Nephron progenitor cell (in vitro differentiated cells): Measurements from ENCODE around the gene STK32A.

Source experiments
- DNase-seq: peaks from one replicate; pipeline ENCODE4 v3.0.0; 2021
- H3K27ac Mint-ChIP-seq: 2 replicates; pipeline ENCODE4 v1.8.0; 2021; ENCODE audit warnings: mild to moderate bottlenecking, moderate library complexity, mixed read lengths
- H3K27me3 Mint-ChIP-seq: 2 replicates; pipeline ENCODE4 v1.8.0; 2021; ENCODE audit warnings: mild to moderate bottlenecking, low read depth, mixed read lengths; ENCODE audit not compliant: poor library complexity
- H3K36me3 Mint-ChIP-seq: 2 replicates; pipeline ENCODE4 v1.8.0; 2021; ENCODE audit warnings: low read depth, mixed read lengths
- H3K4me1 Mint-ChIP-seq: 2 replicates; pipeline ENCODE4 v1.8.0; 2021; ENCODE audit warnings: mixed read lengths
- H3K4me3 Mint-ChIP-seq: 2 replicates; pipeline ENCODE4 v1.8.0; 2021; ENCODE audit warnings: mild to moderate bottlenecking, moderate library complexity, mixed read lengths
- H3K9me3 Mint-ChIP-seq: 2 replicates; pipeline ENCODE4 v1.8.0; 2021; ENCODE audit warnings: mild to moderate bottlenecking, moderate library complexity, mixed read lengths
- TF ChIP-seq, protein P1 (sequence below): fragments of 200-600 bp; sonication (generic); IDR thresholded peaks from 2 replicates; pipeline ENCODE4 v1.5.0; 2021; ENCODE audit warnings: antibody characterized with exemption

The STK32A gene

DNA sequence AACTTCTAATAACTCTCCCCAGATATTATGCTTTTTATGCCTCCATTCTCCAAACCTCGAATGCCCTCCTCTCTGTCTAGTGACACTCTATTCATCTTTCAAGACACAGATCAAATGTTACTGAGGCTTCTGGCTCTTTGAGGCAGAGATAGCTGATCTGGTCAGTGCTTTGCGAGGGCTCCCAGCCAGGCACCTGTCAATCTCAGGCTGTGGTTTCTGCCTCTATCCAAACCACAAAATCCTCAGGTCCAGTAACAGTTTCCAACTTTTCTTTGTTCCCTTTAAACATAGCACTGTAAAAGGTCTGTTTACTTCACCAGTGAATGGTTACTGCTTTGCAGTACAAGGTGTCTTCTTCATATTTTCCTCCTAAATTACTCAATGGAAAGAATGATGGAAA lies 11.5 kb upstream of the STK32A start:
- Mint-ChIP-seq H3K9me3 (peaks cover 4% of the 10 kb centered on the region), H3K4me3 (no peak overlapping the region), H3K27me3 (peaks cover under 1% of the 10 kb centered on the region), H3K4me1 (peaks cover 4% of the 10 kb centered on the region), H3K36me3 (no peaks in the 10 kb centered on the region), H3K27ac (no peak overlapping the region)
- TF ChIP-seq, protein P1, sequence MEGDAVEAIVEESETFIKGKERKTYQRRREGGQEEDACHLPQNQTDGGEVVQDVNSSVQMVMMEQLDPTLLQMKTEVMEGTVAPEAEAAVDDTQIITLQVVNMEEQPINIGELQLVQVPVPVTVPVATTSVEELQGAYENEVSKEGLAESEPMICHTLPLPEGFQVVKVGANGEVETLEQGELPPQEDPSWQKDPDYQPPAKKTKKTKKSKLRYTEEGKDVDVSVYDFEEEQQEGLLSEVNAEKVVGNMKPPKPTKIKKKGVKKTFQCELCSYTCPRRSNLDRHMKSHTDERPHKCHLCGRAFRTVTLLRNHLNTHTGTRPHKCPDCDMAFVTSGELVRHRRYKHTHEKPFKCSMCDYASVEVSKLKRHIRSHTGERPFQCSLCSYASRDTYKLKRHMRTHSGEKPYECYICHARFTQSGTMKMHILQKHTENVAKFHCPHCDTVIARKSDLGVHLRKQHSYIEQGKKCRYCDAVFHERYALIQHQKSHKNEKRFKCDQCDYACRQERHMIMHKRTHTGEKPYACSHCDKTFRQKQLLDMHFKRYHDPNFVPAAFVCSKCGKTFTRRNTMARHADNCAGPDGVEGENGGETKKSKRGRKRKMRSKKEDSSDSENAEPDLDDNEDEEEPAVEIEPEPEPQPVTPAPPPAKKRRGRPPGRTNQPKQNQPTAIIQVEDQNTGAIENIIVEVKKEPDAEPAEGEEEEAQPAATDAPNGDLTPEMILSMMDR, result no peak
- no peak for DNase-seq

DNA sequence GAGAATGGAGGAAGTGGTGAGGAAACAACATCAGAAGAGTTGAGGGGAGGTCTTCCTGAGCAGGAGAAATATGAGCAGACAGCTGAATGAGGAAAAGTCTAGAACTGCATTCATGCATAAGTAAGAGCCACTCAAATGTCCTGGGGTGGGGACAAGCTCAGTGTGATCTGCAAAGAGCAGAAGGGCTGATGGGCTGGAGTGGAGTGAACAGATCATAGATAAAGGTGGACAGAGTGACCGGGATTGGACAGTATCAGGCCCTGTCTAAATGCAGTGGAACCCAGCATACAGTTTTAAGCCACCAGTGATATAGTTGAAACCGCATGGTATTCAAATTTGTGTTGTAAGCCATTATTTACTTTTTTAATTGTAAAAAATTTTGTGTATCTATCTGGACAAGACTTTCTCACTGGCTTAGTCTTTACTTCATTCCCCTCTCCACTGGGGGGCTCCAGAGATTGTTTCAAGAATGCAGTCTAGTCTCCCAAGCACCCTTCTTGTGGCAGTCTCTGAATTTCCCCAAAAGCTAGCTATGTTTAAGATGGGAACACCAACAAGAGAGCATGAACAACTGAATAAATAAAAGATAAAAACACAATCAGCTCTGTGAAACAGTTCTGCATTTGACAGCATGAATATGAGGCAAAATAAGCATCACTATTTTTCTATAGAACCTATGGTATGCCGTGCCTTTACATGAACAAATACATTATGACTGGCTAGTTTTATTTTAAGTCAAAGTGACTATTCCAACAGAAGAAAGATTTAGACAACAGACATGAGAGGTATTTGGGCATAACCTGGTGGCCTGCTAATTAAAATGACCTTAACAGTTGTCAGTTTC lies 10.7 kb upstream of the STK32A start:
- Mint-ChIP-seq H3K36me3 (no peaks in the 10 kb centered on the region), H3K4me3 (no peak overlapping the region), H3K27me3 (peaks cover 7% of the 10 kb centered on the region), H3K27ac (no peak overlapping the region), H3K4me1 (peaks cover 4% of the 10 kb centered on the region), H3K9me3 (peaks cover 4% of the 10 kb centered on the region)
- TF ChIP-seq, protein P1, result peak; percentile 56
- peak; percentile 29 for DNase-seq

DNA sequence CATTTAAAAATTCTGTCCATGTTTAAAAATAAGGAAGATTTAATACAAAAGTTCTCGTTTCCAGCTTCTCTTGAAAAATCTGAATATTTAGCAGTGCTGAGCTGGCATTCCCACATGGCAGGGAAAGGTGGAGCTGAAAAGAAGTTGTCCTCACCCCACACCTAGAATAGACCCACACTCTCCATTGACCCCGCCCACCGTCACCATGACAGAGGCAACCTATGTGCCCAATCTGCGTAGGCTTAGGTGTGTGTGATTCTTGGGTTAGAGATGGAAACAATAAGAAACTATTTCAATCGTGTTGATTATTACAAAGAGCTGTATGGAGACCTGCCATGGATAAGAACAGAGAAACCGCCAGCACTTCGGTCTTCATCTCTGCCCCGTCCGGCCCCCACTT lies 8.9 kb upstream of the STK32A start:
- Mint-ChIP-seq H3K4me1 (peaks cover 4% of the 10 kb centered on the region), H3K9me3 (peaks cover 4% of the 10 kb centered on the region), H3K27me3 (peaks cover 21% of the 10 kb centered on the region), H3K36me3 (no peaks in the 10 kb centered on the region), H3K4me3 (no peak overlapping the region), H3K27ac (no peak overlapping the region)
- TF ChIP-seq, protein P1, result no peak
- no peak for DNase-seq

DNA sequence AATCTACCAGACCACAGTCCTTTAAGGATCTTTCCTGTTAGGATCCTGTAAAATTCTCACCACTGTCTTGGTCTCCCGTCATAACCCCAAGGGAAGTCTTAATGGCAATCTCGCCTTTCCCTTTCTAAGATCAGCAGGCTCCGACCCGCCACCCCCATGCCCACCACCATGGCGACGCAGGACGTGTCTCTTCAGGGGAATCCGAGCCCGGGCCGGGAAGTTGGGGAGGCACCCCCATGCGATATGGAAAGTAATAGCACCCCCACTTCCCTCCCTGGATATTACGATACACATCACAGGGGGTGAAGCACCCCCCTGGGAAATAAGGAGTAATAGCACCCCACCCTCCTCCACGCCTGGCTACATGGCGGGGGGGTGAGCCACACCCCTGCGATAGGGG lies 8.3 kb upstream of the STK32A start:
- peaks cover 4% of the 10 kb centered on the region for H3K9me3 Mint-ChIP-seq
- DNase-seq, result no peak
- no peaks in the 10 kb centered on the region for H3K36me3 Mint-ChIP-seq
- H3K27me3 Mint-ChIP-seq, result peaks cover 27% of the 10 kb centered on the region
- TF ChIP-seq, protein P1, result no peak
- H3K27ac Mint-ChIP-seq, result no peak overlapping the region
- H3K4me3 Mint-ChIP-seq, result no peak overlapping the region
- peaks cover 4% of the 10 kb centered on the region for H3K4me1 Mint-ChIP-seq

DNA sequence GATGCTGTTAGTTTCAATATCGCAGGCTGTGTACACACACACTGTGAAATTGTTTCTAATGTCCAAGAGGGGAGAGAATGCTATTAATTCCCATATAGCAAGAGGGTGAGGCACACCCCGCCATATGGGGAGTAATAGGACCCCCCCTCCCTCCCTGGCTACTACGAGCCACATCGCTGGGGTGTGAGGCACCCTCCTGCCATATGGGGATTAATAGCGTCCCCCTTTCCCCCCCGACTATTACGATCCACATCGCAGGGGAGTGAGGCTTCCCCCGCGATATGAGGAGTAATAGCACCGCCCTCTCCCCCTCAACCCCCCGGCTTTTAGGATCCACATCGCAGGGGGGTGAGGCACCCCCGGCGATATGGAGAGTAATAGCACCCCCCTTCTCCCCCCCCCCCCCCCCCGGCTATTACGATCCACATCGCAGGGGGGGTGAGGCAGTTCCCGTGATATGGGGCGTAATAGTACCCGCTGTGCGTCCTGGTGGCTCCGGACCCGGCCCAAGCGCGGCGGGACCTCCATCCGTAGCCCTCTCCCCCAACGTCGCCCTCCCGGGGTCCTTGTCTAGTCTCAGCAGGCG lies 494 bp upstream of the STK32A start:
- Mint-ChIP-seq H3K27me3 (peaks cover 75% of the 10 kb centered on the region), H3K4me3 (peak overlapping the region; percentile 81), H3K27ac (no peak overlapping the region), H3K36me3 (no peaks in the 10 kb centered on the region), H3K9me3 (no peaks in the 10 kb centered on the region), H3K4me1 (peaks cover 8% of the 10 kb centered on the region)
- TF ChIP-seq, protein P1, result no peak
- DNase-seq, result no peak
